Measurements from ENCODE around the gene TTLL5.
"Not testable (repeated sequence)": the region's sequence is repeated elsewhere in the genome, so short reads cannot be mapped to it uniquely, and the experiment has no call there.

The TTLL5 gene

GRCh38 chr14:75877884-75878283, 216.8 kb downstream of the TTLL5 start:
- DNase-seq: no peak

DNA sequence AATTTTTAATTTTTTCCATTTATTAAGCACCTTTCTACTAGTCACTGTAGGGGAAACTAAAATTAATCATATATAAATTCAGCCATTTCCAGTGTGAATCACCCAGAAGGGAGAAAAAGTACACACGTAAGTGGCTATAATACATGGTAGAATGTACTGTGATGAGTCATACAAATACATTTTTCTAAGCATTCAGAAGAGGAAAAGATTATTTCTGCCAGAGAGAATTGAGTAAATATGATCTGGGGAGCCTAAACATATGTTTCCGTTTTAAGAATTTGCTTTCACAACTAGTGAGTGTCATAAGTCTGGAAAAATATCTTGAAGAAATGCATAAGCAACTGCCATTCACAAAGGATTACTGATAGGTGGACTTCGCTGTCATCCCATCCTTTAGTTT, 218.0 kb downstream of the TTLL5 start:
- DNase-seq: peak; percentile 94

- DNase-seq: no peak
Observed at GRCh38 chr14:75880512-75880911, 219.5 kb downstream of the TTLL5 start.

DNA sequence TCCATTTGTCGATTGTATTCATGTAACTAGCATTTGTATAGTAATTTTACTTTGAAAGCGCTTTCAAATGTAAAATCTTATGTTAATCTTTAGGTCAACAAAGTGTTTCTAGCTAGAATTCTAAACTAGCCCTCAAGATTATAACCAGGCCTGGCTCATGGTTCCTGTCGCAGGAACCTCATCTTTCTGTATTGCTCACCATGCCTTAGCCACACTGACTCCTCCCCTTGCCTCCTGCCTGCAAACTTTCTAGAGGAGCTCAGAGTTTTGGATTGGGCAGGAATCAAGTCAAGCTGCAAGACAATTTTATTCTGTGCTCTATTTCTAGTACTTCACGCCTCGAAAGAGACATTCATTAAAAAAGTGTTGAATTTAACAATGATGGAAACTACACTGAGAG, 220.9 kb downstream of the TTLL5 start:
- DNase-seq: peak; percentile 36

GRCh38 chr14:75884198-75884611, 223.2 kb downstream of the TTLL5 start:
- DNase-seq: peak; percentile 93

GRCh38 chr14:75885829-75886228, 224.8 kb downstream of the TTLL5 start:
- DNase-seq: peak; percentile 78

GRCh38 chr14:75886636-75887348, 225.7 kb downstream of the TTLL5 start:
- peak; percentile 60 for DNase-seq

DNA sequence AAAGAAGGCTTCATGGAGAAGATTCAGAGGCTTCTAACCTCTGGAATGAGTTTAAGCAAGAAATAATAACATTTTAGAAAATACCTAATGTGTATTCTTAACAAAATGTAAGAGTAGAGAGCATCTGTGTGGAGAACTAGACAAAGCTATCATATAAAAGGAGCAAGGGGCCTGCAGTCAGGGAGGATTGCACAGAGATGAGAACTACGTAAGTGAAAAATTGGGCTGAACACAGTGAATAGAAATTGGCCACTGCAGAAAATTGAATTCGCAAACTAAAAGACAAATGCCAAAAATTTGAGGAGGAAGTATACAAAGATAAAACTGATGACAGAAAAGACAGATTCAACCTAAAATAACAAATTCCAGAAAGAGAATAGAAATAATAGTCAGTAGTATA, 227.9 kb downstream of the TTLL5 start:
- DNase-seq: no peak

GRCh38 chr14:75896341-75896740, 235.3 kb downstream of the TTLL5 start:
- no peak for DNase-seq

DNA sequence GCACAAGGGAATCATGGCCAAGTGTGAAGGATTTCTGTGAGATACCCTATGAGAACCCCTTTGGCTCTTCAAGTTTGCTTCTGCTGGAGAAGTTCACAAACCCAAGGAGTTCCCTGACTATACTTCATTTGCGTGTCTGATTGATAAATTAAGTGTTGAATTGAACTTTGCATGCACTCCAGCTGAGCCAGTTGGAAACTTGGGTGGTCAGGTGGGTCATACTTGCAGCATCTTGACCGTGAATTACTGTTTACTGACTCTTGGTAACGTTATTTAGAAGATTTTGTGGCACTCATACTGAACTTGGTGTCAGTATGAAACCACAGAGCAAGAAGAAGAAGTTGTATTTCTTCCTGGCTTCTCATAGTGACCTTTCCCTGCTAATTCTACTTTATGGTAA, 243.3 kb downstream of the TTLL5 start:
- DNase-seq: no peak

DNA sequence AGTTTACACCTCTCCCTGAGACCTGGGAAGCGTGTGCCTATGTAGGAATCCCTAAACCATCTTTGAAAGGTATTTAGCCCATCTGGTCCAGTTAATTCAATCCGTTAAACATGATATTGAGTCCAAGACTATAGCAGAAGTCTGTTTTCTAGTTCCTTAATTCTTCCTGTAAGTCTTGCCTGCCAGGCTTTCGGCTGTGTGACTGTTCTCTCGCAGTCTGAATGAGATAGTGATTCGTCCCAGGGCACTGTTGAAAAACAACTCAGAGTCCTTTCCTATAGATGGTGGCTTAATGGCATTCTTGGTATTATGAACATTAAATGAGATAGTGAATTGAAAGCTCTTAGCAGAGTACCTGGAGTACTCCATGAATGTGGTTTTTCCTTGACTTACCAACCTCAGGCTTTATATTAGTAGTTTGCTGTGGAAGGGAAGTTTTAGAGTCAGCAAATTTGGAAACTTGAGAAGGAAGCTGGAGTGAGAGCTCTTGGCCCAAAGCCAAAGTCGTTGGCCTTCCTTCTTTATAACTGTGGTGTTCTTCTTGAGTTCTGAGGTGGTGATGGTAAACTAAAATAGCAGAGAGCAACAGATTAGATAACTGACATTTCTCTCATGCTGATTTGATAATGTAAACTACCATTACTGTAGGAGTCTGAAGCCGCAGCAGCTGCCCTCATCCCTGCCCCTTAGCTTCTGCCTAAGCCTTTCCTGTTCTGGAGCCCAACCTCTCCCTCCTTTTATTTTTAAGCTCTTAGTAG, 244.3 kb downstream of the TTLL5 start:
- DNase-seq: peak; percentile 47

DNA sequence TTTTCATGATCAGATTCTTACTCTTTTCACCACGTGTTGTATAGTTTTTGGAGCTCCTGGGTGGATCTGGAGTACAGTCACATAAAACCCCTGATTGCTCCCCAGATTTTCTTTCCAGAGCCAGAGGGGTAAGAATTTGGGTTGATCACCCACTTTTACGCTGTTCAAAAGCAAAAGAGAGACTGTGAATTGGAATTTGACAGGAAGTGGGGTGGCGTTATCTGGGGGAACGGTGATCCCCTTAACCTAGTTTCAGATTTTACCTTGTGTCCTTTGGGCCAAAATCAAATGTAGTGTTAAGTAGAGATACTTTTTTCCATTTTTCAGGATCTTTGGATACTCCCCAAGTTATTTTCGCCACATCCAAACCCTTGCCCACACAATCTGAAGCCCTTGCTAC, 245.2 kb downstream of the TTLL5 start:
- no peak for DNase-seq

DNA sequence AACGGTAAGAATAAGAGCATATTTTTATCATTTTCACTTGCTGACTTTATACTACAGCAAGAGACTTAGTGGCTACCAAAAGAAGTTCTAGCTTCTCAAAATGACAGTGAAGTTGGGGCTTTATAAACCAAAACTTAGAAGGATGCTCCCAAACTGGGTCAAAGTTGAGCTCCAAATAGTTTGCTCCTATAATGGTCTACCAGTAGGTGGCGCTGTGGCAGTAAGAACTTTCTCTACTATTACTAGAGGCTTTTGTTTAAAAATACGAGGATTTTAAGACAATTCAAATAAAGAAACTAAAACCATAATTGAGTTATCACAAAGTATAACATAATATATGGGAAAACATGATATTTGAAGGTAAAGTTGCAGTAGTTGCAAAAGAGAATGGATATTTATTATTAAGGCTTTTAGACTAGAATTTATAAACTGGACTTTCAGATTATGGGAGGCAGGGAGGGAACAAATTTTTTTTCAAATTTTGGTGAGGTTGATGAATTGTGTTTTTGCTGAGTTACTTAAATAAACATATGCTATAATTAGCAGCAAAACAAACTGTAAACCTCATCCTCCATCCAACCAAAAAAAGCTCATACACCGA, 245.7 kb downstream of the TTLL5 start:
- peak; percentile 64 for DNase-seq

- no peak for DNase-seq
Observed at GRCh38 chr14:75907756-75908359, 246.8 kb downstream of the TTLL5 start.

GRCh38 chr14:75909630-75910029, 248.6 kb downstream of the TTLL5 start:
- DNase-seq: no peak

DNA sequence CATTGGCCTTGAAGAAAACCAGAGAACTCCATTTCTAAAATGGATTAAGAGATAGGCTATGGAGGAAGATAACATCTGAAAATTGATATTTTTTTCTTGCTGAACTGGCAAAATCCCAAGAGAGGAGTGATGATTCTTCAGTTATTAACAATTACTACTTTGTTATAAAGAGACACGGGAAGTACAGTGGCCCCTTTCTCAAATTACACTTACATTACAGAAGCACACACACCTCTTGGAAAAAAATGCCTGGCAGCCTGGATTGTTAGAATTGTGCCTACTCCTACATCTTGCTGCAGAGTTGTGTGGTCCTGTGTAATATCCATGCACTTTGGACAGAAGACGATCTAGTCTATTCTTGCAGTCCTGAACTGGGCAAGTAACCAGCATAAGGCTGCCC, 249.0 kb downstream of the TTLL5 start:
- DNase-seq: no peak

DNA sequence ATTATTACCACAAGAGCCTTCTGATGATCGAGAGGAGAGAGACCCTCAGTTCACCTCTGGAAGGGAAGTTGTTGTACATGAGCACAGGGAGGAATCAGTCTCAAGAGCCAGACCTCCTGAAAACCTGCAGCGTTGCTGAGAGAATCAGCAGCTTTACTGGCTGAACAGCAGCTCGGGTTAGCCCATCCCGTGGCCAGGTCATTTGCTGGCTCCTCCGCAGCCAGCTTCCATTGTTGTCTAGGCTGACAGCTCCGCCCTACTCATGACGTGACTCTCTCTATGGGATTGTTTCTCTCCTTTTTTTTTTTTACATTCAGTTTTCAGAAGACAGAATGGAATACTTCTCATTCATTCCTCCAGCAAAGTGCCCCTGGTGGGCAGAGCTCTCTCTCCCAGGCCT, 250.8 kb downstream of the TTLL5 start:
- no peak for DNase-seq

- no peak for DNase-seq
Observed at GRCh38 chr14:75913183-75913582, 252.1 kb downstream of the TTLL5 start.

DNA sequence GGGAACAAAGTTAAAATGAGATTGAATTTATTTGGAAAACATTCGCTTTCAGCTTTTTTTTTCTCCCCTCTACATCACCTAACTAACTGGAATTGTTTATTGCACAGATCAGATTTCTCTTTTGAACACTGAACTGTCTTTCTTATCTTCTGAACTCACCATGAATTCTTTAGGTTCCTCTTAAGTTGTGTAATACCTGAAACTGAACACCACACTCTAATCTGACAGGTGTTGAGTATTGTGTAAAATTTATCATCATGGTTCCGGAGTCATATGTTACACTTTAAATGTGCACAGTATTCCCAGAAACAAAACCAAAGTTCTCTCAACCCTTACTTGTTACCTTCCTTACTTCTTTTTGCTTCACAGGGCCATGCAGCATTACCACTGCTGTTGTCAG, 254.0 kb downstream of the TTLL5 start:
- DNase-seq: no peak

DNA sequence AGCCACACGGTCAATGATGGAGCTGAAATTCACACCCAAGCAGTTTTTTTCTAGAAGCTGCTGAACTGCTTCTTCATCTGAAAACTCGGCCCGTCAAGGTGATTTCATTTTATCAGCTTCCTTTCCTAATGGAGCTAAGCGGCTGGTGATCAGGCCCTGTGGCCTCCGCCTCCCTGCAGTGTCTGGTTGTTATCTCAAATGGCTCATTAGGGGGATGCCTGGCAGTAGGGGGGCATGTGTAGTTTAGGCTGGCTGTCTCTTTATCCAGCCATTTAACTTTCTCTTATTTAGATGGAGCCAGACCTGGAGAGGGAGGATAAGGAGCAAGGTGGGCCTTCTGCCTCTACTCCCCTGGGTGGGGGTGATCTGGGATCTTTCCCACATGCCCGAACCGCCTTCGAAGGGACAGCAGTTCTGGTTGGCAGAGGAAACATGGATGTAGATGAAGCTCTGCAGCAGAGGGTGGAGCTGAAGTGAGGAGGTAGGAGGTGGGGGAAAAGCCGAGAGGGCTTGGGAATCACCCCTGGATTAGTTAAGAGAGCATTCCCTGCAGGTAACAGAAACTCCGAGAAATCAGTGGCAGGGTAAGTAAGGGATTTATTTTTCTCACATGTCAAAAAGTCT, 256.4 kb downstream of the TTLL5 start:
- no peak for DNase-seq

DNA sequence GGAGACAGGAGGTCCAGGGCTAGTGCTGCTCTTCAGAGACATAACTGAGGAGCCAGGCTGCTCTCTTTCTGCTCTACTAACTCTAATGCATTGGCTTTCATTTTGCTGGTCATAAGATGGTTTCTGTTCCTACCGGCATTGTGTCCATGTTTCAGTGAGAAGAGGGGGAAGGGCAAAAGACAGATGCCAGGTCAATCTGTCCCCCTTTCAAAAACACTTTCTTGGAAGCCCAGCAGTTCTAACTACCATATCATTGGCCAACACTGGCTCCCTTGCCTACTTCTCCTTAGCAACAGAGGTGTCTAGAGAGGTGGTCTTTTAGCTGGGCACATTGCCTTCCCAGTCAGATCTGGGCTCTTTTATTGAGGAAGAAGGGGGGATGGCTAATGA, 256.9 kb downstream of the TTLL5 start:
- no peak for DNase-seq

- DNase-seq: not testable (repeated sequence)
Observed at GRCh38 chr14:75920421-75920820, 259.4 kb downstream of the TTLL5 start.

GRCh38 chr14:75925141-75925840, 264.2 kb downstream of the TTLL5 start:
- not testable (repeated sequence) for DNase-seq
